ENCODE data around the gene TLCD3B.

Gene TLCD3B

DNA sequence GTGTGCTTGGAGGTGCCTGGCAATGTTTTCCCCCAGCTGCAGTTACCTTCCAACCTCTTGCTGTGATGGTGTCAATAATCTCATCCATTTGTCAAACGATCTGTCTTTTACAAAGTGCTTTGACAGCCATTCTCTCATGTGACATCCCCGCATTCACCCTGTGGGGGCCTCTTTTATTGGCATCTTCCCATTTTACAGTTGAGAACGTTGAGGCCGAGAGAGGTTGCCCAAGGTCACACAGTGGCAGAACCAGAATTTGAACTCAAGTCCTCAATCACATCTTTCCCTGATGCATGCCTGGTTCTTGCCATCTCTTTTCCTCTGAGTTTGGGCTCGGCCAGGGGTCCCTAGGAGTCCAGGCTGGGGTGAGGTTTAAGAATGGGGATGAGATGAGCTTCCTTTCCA is 55.9 kb downstream of the TLCD3B start:
- Histone ChIP-seq H3K36me3 (ENCODE audit: control insufficient read depth in 1 of 2, insufficient read depth in 2 of 2, low read depth in 1 of 2, low read length in 2 of 2) (peaks cover 44 to 52% of the 10 kb centered on the region in 2 experiments), H3K4me1 (ENCODE audit: control insufficient read depth, insufficient read depth, low read depth, low read length) (peaks cover 18% of the 10 kb centered on the region), H3K4ac (ENCODE audit: low read depth in 1 of 2, low read length in 2 of 2) (peak overlapping the region in 1 of 2 experiments; percentile 64), H3K27ac (ENCODE audit: low read length, poor library complexity, severe bottlenecking) (no peak overlapping the region), H2BK12ac (ENCODE audit: low read length in 2 of 2) (no peak overlapping the region), H4K91ac (ENCODE audit: low read length) (no peak overlapping the region), H2AK5ac (ENCODE audit: low read length, severe bottlenecking) (no peak overlapping the region), H3K9ac (ENCODE audit: low read length) (peak overlapping the region; percentile 97), H3K23ac (ENCODE audit: low read length in 2 of 2) (no peak overlapping the region), H3K4me2 (ENCODE audit: low read length, poor library complexity, severe bottlenecking) (peak overlapping the region; percentile 80), H4K8ac (ENCODE audit: low read length) (no peak overlapping the region), H2BK15ac (ENCODE audit: low read depth, poor library complexity, severe bottlenecking) (peak overlapping the region; percentile 16), H3K27me3 (ENCODE audit: control insufficient read depth in 1 of 2, insufficient read depth in 1 of 2, low read length in 2 of 2) (no peaks in the 10 kb centered on the region), H3K4me3 (ENCODE audit: insufficient read depth in 1 of 2, low read depth in 1 of 2, low read length in 2 of 2) (peak overlapping the region; percentile 78 to 98), H2BK120ac (ENCODE audit: low read depth, low read length) (no peak overlapping the region), H3K14ac (ENCODE audit: low read length in 2 of 2) (peak overlapping the region in 1 of 2 experiments; percentile 36), H2AFZ (ENCODE audit: low read depth, low read length) (no peak overlapping the region), H3K18ac (ENCODE audit: low read depth in 1 of 2, low read length in 2 of 2) (no peak overlapping the region), H3K9me3 (ENCODE audit: control insufficient read depth, low read length) (no peaks in the 10 kb centered on the region), H2BK5ac (ENCODE audit: low read depth, low read length, poor library complexity, severe bottlenecking) (no peak overlapping the region), H3K79me1 (replicated peaks; ENCODE audit: low read length, poor library complexity, severe bottlenecking) (peaks cover 26% of the 10 kb centered on the region)
- DNase-seq: no peak
- 79% methylated on average over 5 of the region's 5 CpGs for WGBS
